ENCODE measurements around the gene ERF.

Gene ERF

GRCh38 chr19:42275103-42275502 is 20.2 kb upstream of the ERF start:
- TF ChIP-seq GATA2 (IDR thresholded peaks at IDR 0.05; ENCODE audit: low read depth, low read length) (no peak), GATA3 (IDR thresholded peaks at IDR 0.05; ENCODE audit: low read depth, low read length) (no peak)

- TF ChIP-seq GATA3 (IDR thresholded peaks at IDR 0.05; ENCODE audit: low read depth, low read length) (no peak), GATA2 (IDR thresholded peaks at IDR 0.05; ENCODE audit: low read depth, low read length) (no peak)
These were observed 19.2 kb upstream of the ERF start for GRCh38 chr19:42274065-42274682.

GRCh38 chr19:42273407-42274064 is 18.6 kb upstream of the ERF start:
- TF ChIP-seq GATA3 (IDR thresholded peaks at IDR 0.05; ENCODE audit: low read depth, low read length): no peak
- TF ChIP-seq GATA2 (IDR thresholded peaks at IDR 0.05; ENCODE audit: low read depth, low read length): no peak

- TF ChIP-seq GATA3 (IDR thresholded peaks at IDR 0.05; ENCODE audit: low read depth, low read length) (no peak), GATA2 (IDR thresholded peaks at IDR 0.05; ENCODE audit: low read depth, low read length) (no peak)
These were observed 18.1 kb upstream of the ERF start for GRCh38 chr19:42272989-42273406.

- TF ChIP-seq GATA2 (IDR thresholded peaks at IDR 0.05; ENCODE audit: low read depth, low read length) (no peak), GATA3 (IDR thresholded peaks at IDR 0.05; ENCODE audit: low read depth, low read length) (no peak)
These were observed 17.6 kb upstream of the ERF start for GRCh38 chr19:42272535-42272897.

GRCh38 chr19:42271861-42272534 is 17.1 kb upstream of the ERF start:
- no peak for TF ChIP-seq GATA3 (IDR thresholded peaks at IDR 0.05; ENCODE audit: low read depth, low read length)
- no peak for TF ChIP-seq GATA2 (IDR thresholded peaks at IDR 0.05; ENCODE audit: low read depth, low read length)

GRCh38 chr19:42271045-42271419 is 16.1 kb upstream of the ERF start:
- TF ChIP-seq GATA2 (IDR thresholded peaks at IDR 0.05; ENCODE audit: low read depth, low read length): no peak

GRCh38 chr19:42270346-42271044 is 15.6 kb upstream of the ERF start:
- TF ChIP-seq GATA2 (IDR thresholded peaks at IDR 0.05; ENCODE audit: low read depth, low read length) (no peak), GATA3 (IDR thresholded peaks at IDR 0.05; ENCODE audit: low read depth, low read length) (no peak)

GRCh38 chr19:42269478-42270345 is 14.8 kb upstream of the ERF start:
- TF ChIP-seq GATA3 (IDR thresholded peaks at IDR 0.05; ENCODE audit: low read depth, low read length): no peak
- no peak for TF ChIP-seq GATA2 (IDR thresholded peaks at IDR 0.05; ENCODE audit: low read depth, low read length)

GRCh38 chr19:42268704-42269477 is 14.0 kb upstream of the ERF start, which contains the start of gene CIC:
Gene CIC (plus strand): TSS chr19:42269252. CDS start chr19:42271784, 2,532 bp downstream.
- TF ChIP-seq GATA2 (IDR thresholded peaks at IDR 0.05; ENCODE audit: low read depth, low read length) (no peak), GATA3 (IDR thresholded peaks at IDR 0.05; ENCODE audit: low read depth, low read length) (no peak)

GRCh38 chr19:42268142-42268703 is 13.3 kb upstream of the ERF start:
- no peak for TF ChIP-seq GATA3 (IDR thresholded peaks at IDR 0.05; ENCODE audit: low read depth, low read length)
- TF ChIP-seq GATA2 (IDR thresholded peaks at IDR 0.05; ENCODE audit: low read depth, low read length): no peak

- TF ChIP-seq GATA2 (IDR thresholded peaks at IDR 0.05; ENCODE audit: low read depth, low read length) (no peak), GATA3 (IDR thresholded peaks at IDR 0.05; ENCODE audit: low read depth, low read length) (no peak)
These were observed 12.8 kb upstream of the ERF start for GRCh38 chr19:42267644-42268141.
